Stimulated activated effector memory CD8-positive, alpha-beta T cell treated with anti-CD3 and anti-CD28 coated beads, Interleukin-12 subunit alpha, Interleukin-12 subunit beta, amount 100 ng/mL, for 72 hours (primary cell): ENCODE measurements around the gene EMC6.

ENCODE experiments used
- ATAC-seq: fragments of 150-1000 bp; cut with Tn5 transposase; 2 replicates; pipeline ENCODE4 v1.10.0; 2021
- DNase-seq, 2 donors: peaks; one replicate each; pipeline ENCODE4 v3.0.0; 2021 to 2022; ENCODE audit warnings: low spot score in 2 of 2
- H3K27ac Mint-ChIP-seq: one replicate; pipeline ENCODE4 v1.8.0; 2022; ENCODE audit warnings: mild to moderate bottlenecking, mixed read lengths
- H3K36me3 Mint-ChIP-seq: one replicate; pipeline ENCODE4 v1.8.0; 2022; ENCODE audit warnings: mild to moderate bottlenecking, mixed read lengths
- H3K4me1 Mint-ChIP-seq: one replicate; pipeline ENCODE4 v1.8.0; 2022; ENCODE audit warnings: mixed read lengths
- H3K4me3 Mint-ChIP-seq: one replicate; pipeline ENCODE4 v1.8.0; 2022; ENCODE audit warnings: mild to moderate bottlenecking, mixed read lengths
- H3K9me3 Mint-ChIP-seq: one replicate; pipeline ENCODE4 v1.8.0; 2022; ENCODE audit warnings: mixed read lengths

Gene EMC6

GRCh38 chr17:3668279-3669084 is at the start of gene EMC6, which contains the start of gene TAX1BP3:
EMC6 (plus strand) TSS chr17:3668812; CDS start chr17:3669147, 335 bp downstream.
TAX1BP3 (minus strand) TSS chr17:3668578; CDS start chr17:3668526, 52 bp downstream.
- Mint-ChIP-seq H3K36me3 (peaks cover 68% of the 10 kb centered on the region), H3K9me3 (no peaks in the 10 kb centered on the region), H3K27ac (peak within 1 kb of the TSS; percentile 95), H3K4me3 (peak within 1 kb of the TSS; percentile 93), H3K4me1 (peaks cover 29% of the 10 kb centered on the region)
- DNase-seq (peak; percentile 100), ATAC-seq (peak; percentile 95)

- Mint-ChIP-seq H3K9me3 (no peaks in the 10 kb centered on the region), H3K36me3 (peaks cover 92% of the 10 kb centered on the region), H3K27ac (no peak overlapping the region), H3K4me1 (no peaks in the 10 kb centered on the region), H3K4me3 (no peak overlapping the region)
- DNase-seq = no peak
- ATAC-seq = no peak
Observed at GRCh38 chr17:3621146-3621720, 47.4 kb upstream of the EMC6 start.

- H3K4me1 Mint-ChIP-seq = no peaks in the 10 kb centered on the region
- no peak for ATAC-seq
- H3K9me3 Mint-ChIP-seq = no peaks in the 10 kb centered on the region
- H3K4me3 Mint-ChIP-seq = no peak overlapping the region
- H3K36me3 Mint-ChIP-seq = peaks cover 92% of the 10 kb centered on the region
- DNase-seq = no peak
- no peak overlapping the region for H3K27ac Mint-ChIP-seq
Observed at GRCh38 chr17:3622977-3623594, 45.5 kb upstream of the EMC6 start.

- H3K36me3 Mint-ChIP-seq = peaks cover 73% of the 10 kb centered on the region
- DNase-seq (no peak), ATAC-seq (no peak)
- no peaks in the 10 kb centered on the region for H3K4me1 Mint-ChIP-seq
- no peak overlapping the region for H3K4me3 Mint-ChIP-seq
- no peaks in the 10 kb centered on the region for H3K9me3 Mint-ChIP-seq
- no peak overlapping the region for H3K27ac Mint-ChIP-seq
Observed at GRCh38 chr17:3626831-3627768, 41.5 kb upstream of the EMC6 start.

- peaks cover 66% of the 10 kb centered on the region for H3K36me3 Mint-ChIP-seq
Observed at GRCh38 chr17:3627769-3628167, 40.8 kb upstream of the EMC6 start.

GRCh38 chr17:3630781-3631180 is 37.8 kb upstream of the EMC6 start:
- Mint-ChIP-seq H3K27ac (peak overlapping the region; percentile 15), H3K9me3 (no peaks in the 10 kb centered on the region), H3K4me3 (no peak overlapping the region), H3K4me1 (peaks cover 14% of the 10 kb centered on the region), H3K36me3 (peaks cover 61% of the 10 kb centered on the region)
- ATAC-seq = no peak
- DNase-seq = no peak

More at GRCh38 chr17:3627769-3628167, 40.8 kb upstream of the EMC6 start:
- no peaks in the 10 kb centered on the region for H3K9me3 Mint-ChIP-seq
- no peak overlapping the region for H3K27ac Mint-ChIP-seq
- H3K4me3 Mint-ChIP-seq = no peak overlapping the region
- ATAC-seq (no peak), DNase-seq (no peak)
- H3K4me1 Mint-ChIP-seq = no peaks in the 10 kb centered on the region

GRCh38 chr17:3632287-3632686 is 36.3 kb upstream of the EMC6 start:
- ATAC-seq (no peak), DNase-seq (no peak)

GRCh38 chr17:3635474-3636153 is 33.0 kb upstream of the EMC6 start:
- Mint-ChIP-seq H3K4me3 (peak overlapping the region; percentile 91), H3K36me3 (peaks cover 38% of the 10 kb centered on the region), H3K27ac (peak overlapping the region; percentile 97), H3K4me1 (peaks cover 45% of the 10 kb centered on the region), H3K9me3 (no peaks in the 10 kb centered on the region)
- ATAC-seq (peak; percentile 39), DNase-seq (no peak)

More at GRCh38 chr17:3632287-3632686, 36.3 kb upstream of the EMC6 start:
- Mint-ChIP-seq H3K27ac (no peak overlapping the region), H3K9me3 (no peaks in the 10 kb centered on the region), H3K4me1 (peaks cover 18% of the 10 kb centered on the region), H3K4me3 (no peak overlapping the region), H3K36me3 (peaks cover 52% of the 10 kb centered on the region)

GRCh38 chr17:3636154-3636907 is 32.3 kb upstream of the EMC6 start, which contains the start of the genes CTNS and SHPK:
CTNS (plus strand) TSS chr17:3636760; CDS start chr17:3640207, 3,447 bp downstream.
SHPK (minus strand) TSS chr17:3636250; CDS start chr17:3636219, 31 bp downstream.
- ATAC-seq (peak; percentile 97), DNase-seq (peak; percentile 87 to 97)
- peak within 1 kb of the TSS; percentile 91 for H3K4me3 Mint-ChIP-seq
- peaks cover 39% of the 10 kb centered on the region for H3K36me3 Mint-ChIP-seq
- H3K4me1 Mint-ChIP-seq = peaks cover 48% of the 10 kb centered on the region
- H3K27ac Mint-ChIP-seq = peak within 1 kb of the TSS; percentile 97
- no peaks in the 10 kb centered on the region for H3K9me3 Mint-ChIP-seq

- Mint-ChIP-seq H3K9me3 (no peaks in the 10 kb centered on the region), H3K4me1 (peaks cover 48% of the 10 kb centered on the region), H3K36me3 (peaks cover 45% of the 10 kb centered on the region), H3K4me3 (peak overlapping the region; percentile 91), H3K27ac (peak overlapping the region; percentile 97)
- ATAC-seq = no peak
- DNase-seq = no peak
Observed at GRCh38 chr17:3636908-3637373, 31.7 kb upstream of the EMC6 start.

- Mint-ChIP-seq H3K4me3 (peak overlapping the region; percentile 91), H3K9me3 (no peaks in the 10 kb centered on the region), H3K36me3 (peaks cover 49% of the 10 kb centered on the region), H3K27ac (peak overlapping the region; percentile 87), H3K4me1 (peaks cover 53% of the 10 kb centered on the region)
- no peak for DNase-seq
- peak; percentile 44 for ATAC-seq
Observed at GRCh38 chr17:3639981-3640596, 28.5 kb upstream of the EMC6 start.

GRCh38 chr17:3641014-3641413 is 27.6 kb upstream of the EMC6 start:
- H3K4me3 Mint-ChIP-seq = no peak overlapping the region
- peak overlapping the region; percentile 87 for H3K27ac Mint-ChIP-seq
- DNase-seq (no peak), ATAC-seq (no peak)
- peaks cover 47% of the 10 kb centered on the region for H3K36me3 Mint-ChIP-seq
- H3K4me1 Mint-ChIP-seq = peaks cover 50% of the 10 kb centered on the region
- no peaks in the 10 kb centered on the region for H3K9me3 Mint-ChIP-seq
